H1 (cell line): ENCODE data around the gene STEAP1B. TPM values are rescaled to one million over a fixed set of nuclear protein-coding genes. Genes with fewer than 3 reads are reported as not detected.

Experiments
- CTCF ChIA-PET: fragments of 300-600 bp; sonication (Branson Sonifier 250); formaldehyde crosslinking; loops from one replicate; lab custom pipeline; 2021; ENCODE audit not compliant: partially characterized antibody; lab: Charles Lee
- POLR2A ChIA-PET: fragments of 300-600 bp; sonication (Branson Sonifier 250); formaldehyde crosslinking; loops from one replicate; lab custom pipeline; 2021; ENCODE audit warnings: inconsistent platforms; ENCODE audit not compliant: partially characterized antibody; lab: Charles Lee
- DNase-seq, 2 experiments: peaks; one replicate each; pipeline versions ENCODE4 v3.0.0 to v3.0.0-alpha.2; 2010 to 2022; ENCODE audit warnings: low spot score in 2 of 2, low read depth in 1 of 2, mixed read lengths in 1 of 2
- FAIRE-seq: peaks from 2 replicates; lab custom pipeline; 2011; peaks lifted over from hg19 to GRCh38; lab: Jason Lieb, UNC
- H2AFZ ChIP-seq: 2 replicates; pipeline ENCODE4 v1.8.1; 2012; ENCODE audit warnings: low read length, inconsistent platforms
- H2AK5ac ChIP-seq: 2 replicates; pipeline ENCODE4 v1.6.1; 2013; ENCODE audit warnings: low read depth, low read length
- H2BK120ac ChIP-seq: replicated peaks from 2 replicates; pipeline ENCODE3; 2013; ENCODE audit warnings: low read depth, low read length, inconsistent platforms
- H2BK12ac ChIP-seq: 2 replicates; pipeline ENCODE4 v1.6.1; 2013; ENCODE audit warnings: low read depth, low read length
- H2BK15ac ChIP-seq: 2 replicates; pipeline ENCODE4 v1.6.1; 2013; ENCODE audit warnings: low read length
- H2BK20ac ChIP-seq: 2 replicates; pipeline ENCODE4 v1.6.1; 2013; ENCODE audit warnings: low read length
- H2BK5ac ChIP-seq: 2 replicates; pipeline ENCODE4 v1.6.1; 2013; ENCODE audit warnings: low read depth, low read length
- H3K14ac ChIP-seq: 2 replicates; pipeline ENCODE4 v1.6.1; 2013; ENCODE audit warnings: inconsistent platforms; ENCODE audit not compliant: insufficient read length
- H3K18ac ChIP-seq: 2 replicates; pipeline ENCODE4 v1.6.1; 2013; ENCODE audit warnings: low read length; ENCODE audit errors: extremely low read depth
- H3K23ac ChIP-seq: 2 replicates; pipeline ENCODE4 v1.6.1; 2013; ENCODE audit warnings: inconsistent platforms; ENCODE audit not compliant: insufficient read length
- H3K23me2 ChIP-seq: 2 replicates; pipeline ENCODE4 v1.6.1; 2013; ENCODE audit warnings: low read depth, low read length
- H3K27ac ChIP-seq: 2 replicates; pipeline ENCODE4 v1.6.1; 2011; ENCODE audit warnings: low read depth, low read length, inconsistent platforms
- H3K27me3 ChIP-seq, 4 experiments: replicated peaks in 1 of 4; 1 replicate in 1 of 4; 2 replicates in 3 of 4; pipeline versions ENCODE4 v1.6.1 to v1.8.1; 2011 to 2013; ENCODE audit warnings: low read length in 3 of 4, mild to moderate bottlenecking in 3 of 4, inconsistent platforms in 2 of 4, mixed read lengths in 2 of 4, moderate library complexity in 1 of 4; ENCODE audit not compliant: control insufficient read depth in 3 of 4, insufficient read depth in 3 of 4; ENCODE audit errors: extremely low read depth in 1 of 4
- H3K36me3 ChIP-seq, 4 experiments: 2 replicates each; pipeline versions ENCODE4 v1.6.1 to v1.8.1; 2011 to 2013; ENCODE audit warnings: mild to moderate bottlenecking in 4 of 4, low read length in 3 of 4, moderate library complexity in 2 of 4, control low read depth in 1 of 4, inconsistent platforms in 1 of 4; ENCODE audit not compliant: insufficient read depth in 4 of 4, control insufficient read depth in 2 of 4
- H3K4ac ChIP-seq: replicated peaks from 2 replicates; pipeline ENCODE3; 2013; ENCODE audit warnings: low read length, low read depth, mixed read lengths, inconsistent platforms; ENCODE audit not compliant: insufficient read length
- H3K4me1 ChIP-seq, 4 experiments: replicated peaks in 1 of 4; 1 replicate in 1 of 4; 2 replicates in 3 of 4; pipeline versions ENCODE4 v1.6.1 to v1.8.1; 2011 to 2013; ENCODE audit warnings: low read length in 3 of 4, inconsistent platforms in 2 of 4, mixed read lengths in 1 of 4; ENCODE audit not compliant: insufficient read depth in 4 of 4, control insufficient read depth in 3 of 4
- H3K4me2 ChIP-seq, 2 experiments: 2 replicates each; pipeline versions ENCODE4 v1.6.1 to v1.8.1; 2011 to 2013; ENCODE audit warnings: low read depth in 2 of 2, low read length in 2 of 2, control low read depth in 1 of 2, inconsistent platforms in 1 of 2, mild to moderate bottlenecking in 1 of 2; ENCODE audit not compliant: insufficient read depth in 1 of 2
- H3K4me3 ChIP-seq, 4 experiments: fragments of 200-600, 300-600 bp in 1 of 4; sonication (generic), shearing (Covaris generic), sonication (Bioruptor Twin) in 1 of 4; 2 replicates each; pipeline versions ENCODE4 v1.5.1 to v1.8.1; 2011 to 2016; ENCODE audit warnings: low read length in 4 of 4, low read depth in 3 of 4, control low read depth in 2 of 4, inconsistent platforms in 2 of 4, mild to moderate bottlenecking in 2 of 4, mixed read lengths in 1 of 4, moderate library complexity in 1 of 4; ENCODE audit not compliant: insufficient read depth in 2 of 4; ENCODE audit errors: extremely low read depth in 1 of 4
- H3K56ac ChIP-seq: replicated peaks from 2 replicates; pipeline ENCODE3; 2013; ENCODE audit warnings: low read depth, mild to moderate bottlenecking, mixed read lengths, low read length, inconsistent platforms; ENCODE audit not compliant: insufficient read length
- H3K79me1 ChIP-seq: 2 replicates; pipeline ENCODE4 v1.6.1; 2013; ENCODE audit warnings: low read depth, low read length, control low read depth
- H3K79me2 ChIP-seq, 2 experiments: 2 replicates each; pipeline versions ENCODE4 v1.6.1 to v1.8.1; 2012 to 2013; ENCODE audit warnings: low read length in 2 of 2, mild to moderate bottlenecking in 2 of 2, inconsistent platforms in 1 of 2; ENCODE audit not compliant: insufficient read depth in 2 of 2, control insufficient read depth in 1 of 2
- H3K9ac ChIP-seq, 4 experiments: replicated peaks in 1 of 4; 1 replicate in 1 of 4; 2 replicates in 3 of 4; pipeline versions ENCODE4 v1.6.1 to v1.8.1; 2011 to 2013; ENCODE audit warnings: low read depth in 3 of 4, low read length in 3 of 4, control low read depth in 2 of 4, mild to moderate bottlenecking in 2 of 4, moderate library complexity in 2 of 4, inconsistent platforms in 1 of 4; ENCODE audit errors: extremely low read depth in 1 of 4
- H3K9me3 ChIP-seq, 2 experiments: 2 replicates each; pipeline versions ENCODE4 v1.6.1 to v1.8.1; 2012 to 2013; ENCODE audit warnings: mild to moderate bottlenecking in 2 of 2, moderate library complexity in 2 of 2, control low read depth in 1 of 2, inconsistent platforms in 1 of 2, low read depth in 1 of 2, low read length in 1 of 2, mixed read lengths in 1 of 2; ENCODE audit not compliant: insufficient read depth in 2 of 2
- H4K20me1 ChIP-seq, 2 experiments: replicated peaks in 1 of 2; 2 replicates each; pipeline versions ENCODE3 to v1.8.1; 2011 to 2013; ENCODE audit warnings: inconsistent platforms in 2 of 2, low read length in 2 of 2, mild to moderate bottlenecking in 1 of 2; ENCODE audit not compliant: insufficient read depth in 2 of 2, control insufficient read depth in 1 of 2
- H4K5ac ChIP-seq: 2 replicates; pipeline ENCODE4 v1.6.1; 2013; ENCODE audit warnings: low read length, low read depth, mixed read lengths, inconsistent platforms; ENCODE audit not compliant: insufficient read length
- H4K8ac ChIP-seq: 2 replicates; pipeline ENCODE4 v1.8.0; 2013; ENCODE audit warnings: mild to moderate bottlenecking, moderate library complexity, low read length, inconsistent platforms; ENCODE audit not compliant: insufficient read depth; ENCODE audit errors: extremely low read depth
- H4K91ac ChIP-seq: replicated peaks from 2 replicates; pipeline ENCODE3; 2013; ENCODE audit warnings: low read length, mixed read lengths, inconsistent platforms; ENCODE audit not compliant: insufficient read length
- BACH1 ChIP-seq: IDR thresholded peaks from 2 replicates; pipeline ENCODE4 v1.6.1; 2012; ENCODE audit warnings: low read length, improper control_type of control experiment
- CREB1 ChIP-seq: IDR thresholded peaks from 2 replicates; pipeline ENCODE4 v1.6.1; 2012; ENCODE audit warnings: inconsistent platforms
- CTCF ChIP-seq, 3 experiments: IDR thresholded peaks; 1 replicate in 2 of 3; 2 replicates in 1 of 3; pipeline versions ENCODE4 v1.5.1 to v1.6.1; 2011; ENCODE audit warnings: low read length in 3 of 3, mild to moderate bottlenecking in 3 of 3, inconsistent platforms in 2 of 3, low read depth in 1 of 3, moderate library complexity in 1 of 3; ENCODE audit not compliant: insufficient read depth in 1 of 3; ENCODE audit errors: control extremely low read depth in 1 of 3
- KDM1A ChIP-seq: fragments of 200-600, 300-600 bp; sonication (generic); IDR thresholded peaks from 2 replicates; pipeline ENCODE4 v1.7.1; 2016; ENCODE audit warnings: mild to moderate bottlenecking, low read length, borderline replicate concordance
- NANOG ChIP-seq: IDR thresholded peaks from 2 replicates; pipeline ENCODE4 v1.6.1; 2011; ENCODE audit warnings: low read length, low read depth, mild to moderate bottlenecking, inconsistent platforms; ENCODE audit not compliant: insufficient read depth, poor library complexity, severe bottlenecking
- RBBP5 ChIP-seq: IDR thresholded peaks from 2 replicates; pipeline ENCODE4 v1.7.1; 2012; ENCODE audit warnings: low read depth, mild to moderate bottlenecking, inconsistent platforms, low read length, moderate library complexity, borderline replicate concordance
- SIRT6 ChIP-seq: IDR thresholded peaks from one replicate; pipeline ENCODE4 v1.7.1; 2012; ENCODE audit warnings: low read length, inconsistent platforms
- SRF ChIP-seq: IDR thresholded peaks from 2 replicates; pipeline ENCODE4 v1.6.1; 2011; ENCODE audit warnings: mild to moderate bottlenecking, low read depth, low read length, moderate library complexity
- TAF1 ChIP-seq: IDR thresholded peaks from 2 replicates; pipeline ENCODE4 v1.6.1; 2011; ENCODE audit warnings: mild to moderate bottlenecking, low read depth, low read length
- WGBS, 2 experiments: shearing (Covaris generic) in 1 of 2; methylation state at CpG; one replicate each; pipeline versions ENCODE4 v1.1.6 to v1.1.7; 2013 to 2015; ENCODE audit warnings: low lambda C conversion rate in 2 of 2, mixed read lengths in 2 of 2, inconsistent platforms in 1 of 2, low coverage in 1 of 2, missing lambda C conversion rate in 1 of 2; ENCODE audit not compliant: insufficient replicate concordance in 2 of 2, insufficient coverage in 1 of 2, insufficient read length in 1 of 2; ENCODE audit errors: extremely low coverage in 1 of 2, missing lambda C conversion rate in 1 of 2; 5-methylcytosine and 5-hydroxymethylcytosine counted together
- polyA plus RNA-seq, 7 experiments: library from polyadenylated mRNA; depleted of rRNA in 3 of 7; stranded (reverse) in 5 of 7; unstranded in 2 of 7; fragments of >200 nt in 5 of 7; fragments of 200-250 nt in 2 of 7; gene quantifications; 1 replicate in 5 of 7; 2 replicates in 1 of 7; 4 replicates in 1 of 7; pipeline versions ENCODE4 v1.2.1 to v1.2.3, GENCODE V29; 2011 to 2013; ENCODE audit warnings: missing spikeins in 2 of 7, mixed read lengths in 2 of 7
- total RNA-seq: library from RNA; stranded (reverse); fragmentation: NEBNext Ultra II Directional; extraction: Animal tissue kit (Norgen Biotek cat#: 25700); gene quantifications from 2 replicates; pipeline ENCODE4 v1.2.1, GENCODE V29; 2021

Gene STEAP1B
- total and polyA plus RNA-seq, 2 of the 8 experiments (the other 6 are each of a cell fraction or from before 2014, with no cell fraction given), result 5.4 to 8.7 TPM

GRCh38 chr7:22399546-22399945, 100.4 kb downstream of the STEAP1B start:
- Histone ChIP-seq H3K18ac (no peak overlapping the region), H4K5ac (no peak overlapping the region), H3K79me2 (no peaks in the 10 kb centered on the region), H3K27ac (no peak overlapping the region), H2BK120ac (no peak overlapping the region), H3K9ac (no peak overlapping the region), H3K36me3 (no peaks in the 10 kb centered on the region), H3K4ac (no peak overlapping the region), H3K79me1 (no peaks in the 10 kb centered on the region), H3K9me3 (no peaks in the 10 kb centered on the region), H4K8ac (no peak overlapping the region), H3K27me3 (no peaks in the 10 kb centered on the region), H3K56ac (no peak overlapping the region), H3K4me2 (no peak overlapping the region), H2BK15ac (no peak overlapping the region), H3K23me2 (no peaks in the 10 kb centered on the region), H2BK20ac (no peak overlapping the region), H3K4me3 (no peak overlapping the region), H4K20me1 (no peaks in the 10 kb centered on the region), H3K23ac (no peak overlapping the region), H4K91ac (no peak overlapping the region), H2AK5ac (no peak overlapping the region), H3K4me1 (peaks cover 0 to 3% (median 0%) of the 10 kb centered on the region in 4 experiments; a peak in 1 of 7 replicates), H2BK12ac (no peak overlapping the region), H3K14ac (no peak overlapping the region), H2BK5ac (no peak overlapping the region), H2AFZ (no peak overlapping the region)
- WGBS, 2 experiments, result 81% methylated on average over 2 of the region's 2 CpGs; no CpG with 5 or more reads in 1 of the 2 experiments
- no peak for TF ChIP-seq CTCF (IDR thresholded peaks at IDR 0.05; ENCODE audit: control extremely low read depth in 1 of 3, insufficient read depth in 1 of 3, low read depth in 1 of 3, low read length in 3 of 3)
- 0 out of 2 replicates have a peak, but pooled peaks have one; percentile 17 for TF ChIP-seq KDM1A
- no peak for TF ChIP-seq RBBP5
- no peak for TF ChIP-seq CREB1
- no peak for TF ChIP-seq BACH1
- TF ChIP-seq SRF, result no peak
- no peak for TF ChIP-seq NANOG
- TF ChIP-seq TAF1, result no peak
- no peak for TF ChIP-seq SIRT6
- DNase-seq, result no peak
- no peak for FAIRE-seq
- POLR2A ChIA-PET, result no interaction called here
- CTCF ChIA-PET, result interaction anchor here (1.5 to 2.5 kb wide), 2 partner anchors 9 to 290 kb away, joined by 5 to 9 read pairs; no protein-coding TSS in a partner anchor
